Epithelial cell of esophagus (primary cell): ENCODE results near the gene UBP1.

Experiments used
- DNase-seq: peaks from one replicate; pipeline ENCODE4 v3.0.0; 2010; ENCODE audit warnings: low read depth
- H3K4me3 ChIP-seq: 2 replicates; pipeline ENCODE4 v1.5.1; 2011; ENCODE audit warnings: mild to moderate bottlenecking, low read length, control low read depth
- TF ChIP-seq, protein P1 (sequence below): IDR thresholded peaks from 2 replicates; pipeline ENCODE4 v1.5.1; 2011; ENCODE audit warnings: low read depth, mild to moderate bottlenecking, low read length, control low read depth, inconsistent platforms; ENCODE audit not compliant: insufficient read depth; ENCODE audit errors: missing control alignments

Gene UBP1

DNA sequence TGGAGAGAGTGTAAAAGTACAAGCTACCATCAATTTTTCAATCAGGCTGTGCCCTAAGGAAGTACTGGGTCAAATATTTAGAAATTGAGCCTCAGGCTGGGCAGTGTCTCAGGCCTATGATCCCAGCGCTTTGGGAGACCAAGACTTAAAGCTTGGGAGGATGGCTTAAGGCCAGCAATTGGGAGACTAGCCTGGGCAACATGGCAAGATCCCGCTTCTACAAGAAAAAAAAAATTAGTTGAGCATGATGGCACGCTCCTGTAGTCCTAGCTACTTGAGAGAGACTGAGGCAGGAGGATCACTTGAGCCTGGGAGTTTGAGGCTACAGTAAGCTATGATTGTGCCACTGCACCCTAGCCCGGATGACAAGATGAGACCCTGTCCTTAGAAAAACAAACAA lies 2.0 kb upstream of the UBP1 start:
- TF ChIP-seq, protein P1, sequence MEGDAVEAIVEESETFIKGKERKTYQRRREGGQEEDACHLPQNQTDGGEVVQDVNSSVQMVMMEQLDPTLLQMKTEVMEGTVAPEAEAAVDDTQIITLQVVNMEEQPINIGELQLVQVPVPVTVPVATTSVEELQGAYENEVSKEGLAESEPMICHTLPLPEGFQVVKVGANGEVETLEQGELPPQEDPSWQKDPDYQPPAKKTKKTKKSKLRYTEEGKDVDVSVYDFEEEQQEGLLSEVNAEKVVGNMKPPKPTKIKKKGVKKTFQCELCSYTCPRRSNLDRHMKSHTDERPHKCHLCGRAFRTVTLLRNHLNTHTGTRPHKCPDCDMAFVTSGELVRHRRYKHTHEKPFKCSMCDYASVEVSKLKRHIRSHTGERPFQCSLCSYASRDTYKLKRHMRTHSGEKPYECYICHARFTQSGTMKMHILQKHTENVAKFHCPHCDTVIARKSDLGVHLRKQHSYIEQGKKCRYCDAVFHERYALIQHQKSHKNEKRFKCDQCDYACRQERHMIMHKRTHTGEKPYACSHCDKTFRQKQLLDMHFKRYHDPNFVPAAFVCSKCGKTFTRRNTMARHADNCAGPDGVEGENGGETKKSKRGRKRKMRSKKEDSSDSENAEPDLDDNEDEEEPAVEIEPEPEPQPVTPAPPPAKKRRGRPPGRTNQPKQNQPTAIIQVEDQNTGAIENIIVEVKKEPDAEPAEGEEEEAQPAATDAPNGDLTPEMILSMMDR = no peak
- no peak for DNase-seq
- no peak overlapping the region for H3K4me3 ChIP-seq

DNA sequence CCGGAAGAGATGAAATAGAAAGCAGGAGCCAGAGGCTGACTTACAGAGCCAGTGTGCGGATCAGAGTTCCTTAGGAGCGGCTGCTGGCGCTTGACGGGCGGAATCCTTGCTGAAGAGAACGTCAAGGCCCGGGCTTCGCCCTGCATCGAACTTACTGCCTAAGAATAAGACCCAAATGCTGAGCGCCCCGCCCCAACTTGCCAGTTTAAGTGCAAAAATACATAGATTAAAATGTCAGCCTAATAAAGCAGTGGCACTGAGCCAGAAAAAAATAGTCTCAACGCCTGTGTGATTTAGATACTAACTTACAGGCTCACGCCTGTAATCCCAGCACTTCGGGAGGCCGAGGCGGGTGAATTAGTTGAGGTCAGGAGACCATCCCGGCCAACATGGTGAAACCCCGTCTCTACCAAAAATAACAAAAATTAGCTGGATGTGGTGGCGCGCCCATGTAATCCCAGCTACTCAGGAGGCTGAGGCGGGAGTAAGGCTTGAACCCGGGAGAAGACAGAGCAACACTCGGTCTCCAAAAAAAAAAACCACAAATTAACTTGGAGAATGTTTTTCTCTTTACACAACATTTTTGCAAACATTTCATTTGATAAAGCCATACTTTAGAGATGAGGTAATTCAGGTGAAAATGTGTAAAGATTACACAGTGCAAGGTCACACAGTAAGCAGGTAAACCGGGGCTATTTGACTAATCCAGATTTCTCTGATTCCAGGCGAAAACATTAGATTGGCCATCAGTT lies 1.2 kb upstream of the UBP1 start:
- DNase-seq = peak; percentile 13
- peak overlapping the region; percentile 84 for H3K4me3 ChIP-seq
- TF ChIP-seq, protein P1 = no peak

DNA sequence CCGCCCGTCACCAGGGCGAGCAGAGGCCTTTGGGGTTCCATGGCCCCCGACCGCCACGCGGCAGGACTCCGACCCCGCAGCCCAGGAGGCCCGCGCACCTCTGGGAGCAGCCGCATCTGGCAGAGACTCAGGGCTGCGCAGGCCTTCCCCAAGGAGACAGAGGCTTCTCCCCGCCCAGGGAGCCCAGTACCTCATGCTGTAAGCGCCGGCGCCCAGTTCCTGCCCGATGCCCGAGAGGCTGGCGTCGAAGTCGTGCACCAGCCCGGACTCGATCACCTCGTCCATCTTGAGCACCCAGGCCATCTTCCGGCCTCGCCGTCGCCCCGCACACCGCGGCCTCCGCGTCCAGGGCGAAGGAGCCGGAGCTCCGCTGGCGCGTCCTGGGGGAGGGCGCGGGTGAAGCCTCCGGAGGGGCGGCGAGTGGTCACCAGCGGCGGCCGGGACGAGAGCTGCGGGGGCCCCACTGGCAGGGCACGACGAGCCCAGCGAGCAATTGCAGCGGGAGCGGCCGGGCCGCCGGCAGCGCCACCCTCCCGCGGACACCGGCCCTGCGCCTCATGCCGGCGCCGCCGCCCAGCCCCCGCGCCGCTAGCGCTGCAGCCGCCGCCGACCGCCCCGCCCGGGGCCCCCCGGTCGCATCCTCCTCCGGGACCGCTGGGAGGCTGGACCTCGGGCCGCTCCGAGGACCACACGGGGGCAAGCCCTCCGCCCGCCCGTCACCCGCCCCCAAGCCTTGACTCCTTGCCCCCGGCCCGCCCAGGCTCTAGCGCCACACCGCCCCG lies 468 bp downstream of the UBP1 start:
- TF ChIP-seq, protein P1 = no peak
- H3K4me3 ChIP-seq = peak overlapping the region; percentile 84
- peak; percentile 58 for DNase-seq

DNA sequence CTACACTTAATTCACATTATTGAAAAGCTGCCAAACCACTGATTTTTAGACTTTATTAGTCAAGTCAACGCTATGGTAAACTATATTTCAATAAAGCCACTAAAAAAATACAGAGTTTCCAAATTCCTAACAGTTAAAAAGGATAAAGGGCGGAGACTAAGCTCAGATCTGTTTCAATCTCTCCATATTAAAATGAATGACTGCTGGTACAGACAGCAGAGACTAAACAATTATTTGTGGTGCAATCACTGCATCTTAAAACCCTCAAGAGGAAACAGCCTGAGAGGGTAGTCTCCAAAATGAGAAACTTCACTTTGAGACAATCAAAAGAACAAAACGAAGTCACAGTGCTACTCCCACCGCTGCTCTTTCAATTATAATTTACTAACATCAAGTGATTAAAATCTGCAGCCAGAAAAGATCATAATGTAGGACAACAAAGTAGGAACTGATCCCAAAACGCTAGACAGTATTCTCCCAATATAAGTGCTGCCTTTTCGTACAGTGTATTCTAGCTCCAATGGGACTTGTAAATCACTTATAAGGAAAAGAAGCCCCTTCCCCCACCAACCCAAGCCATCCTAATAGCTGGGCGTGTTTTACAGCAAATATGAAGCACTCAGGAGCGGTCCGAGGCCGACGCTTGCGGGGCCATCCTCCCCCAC lies 1.2 kb downstream of the UBP1 start:
- TF ChIP-seq, protein P1 = no peak
- DNase-seq = peak; percentile 9

DNA sequence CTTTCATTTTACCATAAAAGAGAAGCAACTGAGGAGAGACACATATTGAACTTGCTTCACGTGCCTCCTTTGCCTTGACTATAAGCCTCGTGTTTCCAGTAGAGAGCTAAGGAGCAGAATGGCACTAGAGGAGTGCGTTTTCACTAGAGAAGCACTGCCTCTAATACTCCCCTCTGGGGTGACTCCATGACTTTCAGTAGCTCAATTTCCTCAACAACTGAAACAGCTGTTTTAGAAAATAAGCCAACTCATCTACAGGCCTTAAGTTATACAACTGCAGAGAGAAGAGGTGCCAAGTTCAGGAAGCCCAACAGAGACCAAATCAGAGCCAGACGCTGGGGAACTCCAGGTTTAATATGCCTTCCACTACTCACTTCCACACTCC lies 1.9 kb downstream of the UBP1 start:
- peak overlapping the region; percentile 84 for H3K4me3 ChIP-seq
- peak; percentile 22 for DNase-seq
- TF ChIP-seq, protein P1 = no peak

More for the DNA sequence above, 1.2 kb downstream of the UBP1 start:
- H3K4me3 ChIP-seq = peak overlapping the region; percentile 84

DNA sequence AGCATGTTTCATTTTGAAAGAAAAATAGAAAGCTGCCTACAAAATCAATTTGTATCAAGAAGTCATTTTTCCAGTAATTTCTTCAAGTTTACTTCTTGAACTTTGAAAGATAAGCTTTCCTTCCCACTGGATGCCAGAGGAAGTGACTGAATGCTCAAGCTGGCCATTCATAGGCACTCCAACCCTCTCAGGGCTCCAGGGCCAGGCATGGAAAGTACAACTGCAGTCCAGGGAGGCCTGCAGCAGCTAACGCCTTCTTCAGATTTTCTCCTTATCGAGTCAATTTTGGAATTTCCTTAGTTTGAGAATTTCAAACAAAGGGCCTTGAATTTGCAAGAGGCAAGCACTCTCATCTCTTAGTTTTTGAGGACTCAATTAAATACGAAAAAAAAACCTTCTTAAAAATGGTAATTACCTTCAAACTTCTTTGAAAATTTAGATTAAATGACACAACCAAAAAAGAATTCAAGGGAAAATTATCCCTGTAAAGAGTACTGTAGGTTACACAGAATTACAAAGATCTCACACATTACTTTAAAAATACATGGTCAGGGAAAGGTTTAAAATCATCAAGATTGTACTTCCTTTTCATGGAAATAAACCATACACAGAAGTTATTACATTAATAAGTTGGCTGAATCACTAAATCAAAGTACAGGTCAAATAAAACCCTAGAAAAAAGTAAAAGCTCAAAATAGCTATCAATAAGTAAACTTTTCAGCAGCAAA lies 2.5 kb downstream of the UBP1 start:
- peak overlapping the region; percentile 84 for H3K4me3 ChIP-seq
- TF ChIP-seq, protein P1 = no peak
- peak; percentile 55 for DNase-seq
